Activated CD4-positive, alpha-beta T cell treated with anti-CD3 and anti-CD28 coated beads for 1 hour (primary cell): Measurements from ENCODE around the gene NOC4L.

ENCODE experiments used
- DNase-seq: peaks from one replicate; pipeline ENCODE4 v3.0.0-alpha.2; 2020

The NOC4L gene

DNA sequence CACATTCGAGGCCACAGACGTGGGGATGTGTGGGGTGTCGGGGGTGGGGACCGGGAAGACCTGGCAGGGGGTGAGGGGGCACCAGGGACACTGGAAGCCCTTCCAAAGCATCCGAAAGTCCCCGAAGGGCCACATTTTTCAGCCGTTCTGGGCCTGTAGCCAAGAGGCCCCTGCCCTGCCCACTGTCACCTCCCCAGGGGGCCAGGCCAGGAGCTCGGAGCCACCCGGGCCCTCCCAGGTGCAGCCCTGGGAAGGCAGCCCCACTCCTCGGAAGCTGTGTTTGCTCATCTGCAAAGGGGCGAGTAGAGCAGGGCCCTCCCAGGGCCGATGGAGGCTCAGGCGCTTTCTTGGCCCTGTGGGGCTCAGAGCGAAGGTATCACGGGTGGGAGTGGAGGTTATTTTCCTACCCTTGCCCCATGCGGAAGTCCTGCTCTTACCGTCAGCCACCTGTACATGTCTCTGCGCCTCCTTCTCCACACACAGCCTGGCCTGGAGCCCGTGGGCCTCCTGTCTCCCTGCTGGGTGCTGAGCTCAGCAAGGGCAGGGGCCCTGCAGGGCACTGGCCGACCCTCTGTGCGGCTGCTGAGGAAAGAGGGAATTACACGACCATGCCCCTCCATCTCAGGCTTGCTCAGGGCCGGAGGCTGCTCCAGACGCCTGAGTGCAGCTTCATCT is 27.2 kb downstream of the NOC4L start:
- DNase-seq: no peak

DNA sequence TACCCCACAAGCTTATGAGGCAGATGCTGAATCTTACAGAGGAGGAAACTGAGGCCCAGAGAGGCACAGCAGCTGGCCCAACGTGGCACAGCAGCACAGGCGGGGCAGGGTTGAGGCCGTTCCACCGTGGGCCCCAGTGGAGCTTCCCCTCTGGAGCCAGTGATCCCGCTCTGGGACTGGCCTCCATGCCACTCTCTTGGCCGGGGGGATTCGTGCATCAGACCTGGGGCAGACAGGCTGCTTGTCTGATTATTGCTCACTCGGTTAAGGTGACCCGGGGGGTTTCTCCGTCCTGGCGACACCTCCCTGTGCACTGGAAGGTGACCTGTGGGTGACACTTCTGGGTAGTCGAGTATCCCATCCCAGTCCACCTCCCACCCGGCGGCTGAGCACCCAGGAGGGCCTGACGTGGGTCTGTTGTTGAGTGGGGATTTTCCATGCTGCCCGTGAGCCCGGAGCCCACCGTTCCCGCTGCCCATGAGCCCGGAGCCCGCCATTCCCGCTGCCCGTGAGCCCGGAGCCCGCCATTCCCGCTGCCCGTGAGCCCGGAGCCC is 27.8 kb downstream of the NOC4L start:
- no peak for DNase-seq

DNA sequence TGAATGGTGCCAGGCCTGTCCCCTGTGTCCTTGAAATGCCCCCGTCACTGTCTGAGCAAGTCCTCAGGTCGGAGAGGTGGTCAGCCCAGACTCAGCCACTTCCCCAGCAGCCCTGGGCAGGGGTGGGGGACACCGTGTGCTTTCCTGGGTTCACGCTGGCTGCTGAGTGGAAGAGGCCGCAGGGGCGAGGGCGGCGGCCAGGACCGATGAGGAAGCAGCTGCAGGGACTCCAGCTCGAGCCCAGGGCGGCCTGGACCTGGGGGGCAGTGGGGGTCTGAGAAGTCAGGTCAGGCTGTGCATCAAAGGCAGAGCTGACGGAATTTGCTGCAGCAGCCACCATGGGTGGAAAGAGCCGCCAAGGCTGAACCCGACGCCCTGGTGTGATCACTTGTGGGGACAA is 28.4 kb downstream of the NOC4L start:
- DNase-seq: no peak

DNA sequence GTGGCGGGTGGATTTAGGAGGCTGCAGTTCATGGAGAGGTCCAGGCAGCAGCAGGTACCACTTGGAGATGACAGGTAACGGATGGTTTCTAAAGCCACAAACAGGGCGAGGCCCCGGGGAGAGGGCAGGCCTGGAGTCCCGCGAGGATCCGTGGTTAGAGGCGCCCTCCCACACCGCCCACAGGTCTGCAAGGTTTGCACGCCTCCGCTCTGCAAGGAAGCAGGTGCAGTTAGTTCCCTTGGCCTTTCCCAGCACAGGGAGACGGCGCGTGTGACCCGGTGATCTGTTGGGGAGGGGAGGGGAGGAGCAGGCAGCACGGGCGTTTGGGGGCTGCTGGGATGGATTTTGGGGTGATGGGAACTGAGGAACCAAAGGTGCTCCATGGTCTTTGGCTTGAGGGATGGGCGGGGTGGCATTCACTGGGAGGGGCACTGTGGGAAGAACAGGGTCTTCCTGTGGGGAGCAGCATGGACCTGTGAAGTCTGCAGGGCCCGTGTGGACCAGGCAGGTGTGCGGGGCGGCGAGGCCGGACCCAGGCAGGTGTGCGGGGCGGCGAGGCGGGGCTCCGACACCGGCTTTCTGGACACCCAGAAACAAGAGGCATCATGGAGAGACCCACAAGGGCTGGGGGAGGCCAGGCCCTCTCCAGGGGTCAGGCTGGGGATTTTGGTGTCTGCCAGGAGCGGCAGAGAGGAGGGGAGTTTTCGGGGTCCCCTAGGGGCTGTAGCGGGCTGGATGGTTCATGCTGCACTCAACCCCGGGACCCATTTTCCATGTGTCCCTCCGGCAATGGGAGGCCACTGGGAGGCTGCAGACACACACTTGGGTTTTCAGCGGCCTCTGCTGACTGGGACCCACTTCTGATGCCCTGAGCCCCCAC is 29.1 kb downstream of the NOC4L start:
- DNase-seq: no peak

DNA sequence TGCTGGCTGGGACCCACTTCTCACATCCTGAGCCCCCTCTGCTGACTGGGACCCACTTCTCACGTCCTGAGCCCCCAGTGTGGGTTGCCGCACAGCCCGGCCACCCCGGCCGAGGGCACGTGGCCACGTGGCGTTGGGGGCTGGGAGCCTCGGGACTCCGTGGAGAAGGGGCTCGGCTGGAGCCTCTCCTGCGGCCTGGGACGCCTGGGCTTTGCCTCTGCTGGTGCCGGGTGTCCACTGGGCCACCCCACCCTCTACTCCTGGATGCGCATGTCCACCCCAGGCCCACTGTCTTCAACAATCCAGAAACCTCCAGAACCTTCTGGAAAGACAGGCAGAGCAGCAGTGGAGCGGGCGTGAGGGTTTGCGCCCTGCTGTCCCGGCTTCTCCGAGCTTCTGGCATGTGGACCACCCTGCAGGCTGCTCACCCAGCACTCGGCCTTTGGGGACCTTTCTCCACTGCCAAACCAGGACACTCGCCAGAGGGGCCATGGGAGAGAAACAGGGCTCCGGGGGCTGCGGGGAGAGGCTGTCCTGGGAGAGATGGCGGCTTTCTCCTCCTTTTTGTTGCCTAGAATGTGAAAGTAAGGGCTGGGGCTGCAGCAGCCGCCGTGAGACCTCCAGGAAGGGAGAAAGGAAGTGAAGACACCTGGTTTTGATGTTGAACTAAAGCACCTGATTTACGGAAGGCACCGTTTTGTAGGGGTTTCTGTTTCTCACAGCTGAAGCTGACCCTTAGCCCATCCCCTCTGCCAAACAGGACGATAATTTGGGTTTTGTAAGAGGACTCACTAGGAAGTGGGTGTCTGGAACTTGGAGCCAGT is 30.0 kb downstream of the NOC4L start:
- no peak for DNase-seq

DNA sequence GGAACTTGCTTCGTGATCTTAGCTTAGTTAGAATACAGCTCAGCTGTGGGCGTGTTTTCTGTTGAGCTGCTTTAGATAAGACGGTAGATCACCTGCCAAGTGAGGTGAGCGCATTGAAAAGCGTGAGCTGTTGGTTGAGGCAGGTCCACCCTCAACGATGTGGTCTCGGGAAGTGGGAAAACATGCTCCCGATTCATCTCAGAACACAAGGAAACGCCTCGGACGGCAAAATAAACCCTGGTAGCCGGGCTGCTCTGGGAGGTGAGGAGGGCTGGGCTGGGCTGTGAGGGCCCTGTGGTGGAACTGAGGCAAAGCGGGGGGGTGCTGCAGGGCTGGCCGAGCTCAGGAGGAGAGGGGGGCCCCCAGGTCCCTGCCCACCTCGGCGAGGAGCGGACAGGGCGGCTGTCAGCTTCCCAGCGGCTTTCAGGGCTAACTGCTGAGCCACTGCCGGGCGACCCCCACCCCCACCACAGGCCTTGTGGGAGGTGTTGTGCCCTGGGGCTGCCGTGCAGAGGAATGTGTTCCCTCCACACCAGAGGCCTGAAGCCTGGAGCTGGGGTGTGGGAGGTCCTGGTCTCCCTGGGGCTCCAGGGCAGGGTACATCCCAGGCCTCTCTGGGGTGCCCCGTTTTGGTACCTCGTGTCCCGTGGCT is 30.7 kb downstream of the NOC4L start:
- no peak for DNase-seq

DNA sequence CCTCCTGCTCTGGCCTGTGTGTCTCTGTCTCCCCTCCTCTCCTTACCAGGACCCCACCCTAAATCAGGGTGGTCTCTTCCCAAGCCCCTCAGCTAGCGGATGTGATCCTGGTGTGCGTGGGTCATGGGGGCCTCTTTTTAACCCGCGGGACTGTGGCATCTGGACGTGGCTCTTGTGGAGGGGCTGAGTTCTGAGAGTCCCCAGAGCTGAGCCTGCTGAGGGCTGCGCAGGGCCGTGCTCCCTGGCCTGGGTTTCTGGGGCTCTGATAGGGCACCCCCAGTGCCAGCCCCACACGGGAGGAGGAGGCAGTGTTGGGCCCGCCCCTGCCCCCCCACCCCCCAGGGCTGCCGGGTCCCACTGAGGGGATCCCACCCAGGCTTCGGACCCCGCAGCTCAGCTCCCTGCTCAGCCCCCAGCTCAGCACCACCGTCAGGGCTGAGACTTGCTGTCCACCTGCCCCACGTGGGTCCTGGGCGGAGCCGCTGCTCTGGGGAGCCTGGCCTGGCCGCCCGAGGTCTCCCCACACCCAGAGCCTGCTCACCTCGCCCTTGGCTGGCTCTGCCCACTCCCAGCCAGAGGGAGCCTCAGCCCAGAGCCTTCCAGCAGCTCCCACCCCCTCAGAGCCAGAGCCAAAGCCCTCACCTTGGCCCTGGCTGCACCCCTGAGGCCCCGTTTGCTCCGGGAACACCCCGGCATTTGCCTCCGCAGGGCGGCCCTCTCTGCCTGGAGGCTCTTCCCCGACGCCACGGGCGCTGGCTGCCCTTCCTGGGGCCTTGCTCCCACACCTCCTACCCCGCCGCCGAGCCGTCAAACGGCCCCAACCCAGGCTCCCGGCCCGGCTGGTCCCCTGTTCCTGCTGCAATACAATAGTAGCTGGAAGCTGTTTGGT is 31.5 kb downstream of the NOC4L start:
- DNase-seq: no peak

DNA sequence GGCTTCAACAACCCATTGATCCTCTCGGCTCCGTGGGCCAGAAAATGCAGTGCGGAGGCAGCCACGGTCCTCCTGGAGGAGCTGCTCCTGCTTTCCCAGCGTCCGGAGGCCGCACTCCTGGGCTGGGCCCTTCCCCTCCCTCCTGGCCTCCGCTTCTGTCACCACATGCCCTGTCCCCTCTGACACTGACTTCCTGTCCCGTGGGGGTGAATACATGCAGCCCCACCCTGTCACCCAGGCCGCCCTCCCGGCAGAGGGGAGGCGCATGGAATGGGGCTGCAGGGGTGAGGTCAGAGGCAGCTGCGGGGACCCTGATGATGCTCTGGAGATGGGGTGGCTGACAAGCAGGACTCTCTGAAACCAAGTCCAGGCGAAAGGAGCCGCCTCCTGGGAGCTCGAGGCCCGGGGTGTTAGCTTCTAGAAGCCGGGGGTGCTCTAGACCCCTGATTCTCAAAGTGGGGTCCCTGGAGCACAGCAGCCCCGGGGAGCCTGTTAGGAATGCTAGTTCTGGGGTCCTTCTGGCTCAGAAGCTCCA is 32.2 kb downstream of the NOC4L start:
- no peak for DNase-seq

DNA sequence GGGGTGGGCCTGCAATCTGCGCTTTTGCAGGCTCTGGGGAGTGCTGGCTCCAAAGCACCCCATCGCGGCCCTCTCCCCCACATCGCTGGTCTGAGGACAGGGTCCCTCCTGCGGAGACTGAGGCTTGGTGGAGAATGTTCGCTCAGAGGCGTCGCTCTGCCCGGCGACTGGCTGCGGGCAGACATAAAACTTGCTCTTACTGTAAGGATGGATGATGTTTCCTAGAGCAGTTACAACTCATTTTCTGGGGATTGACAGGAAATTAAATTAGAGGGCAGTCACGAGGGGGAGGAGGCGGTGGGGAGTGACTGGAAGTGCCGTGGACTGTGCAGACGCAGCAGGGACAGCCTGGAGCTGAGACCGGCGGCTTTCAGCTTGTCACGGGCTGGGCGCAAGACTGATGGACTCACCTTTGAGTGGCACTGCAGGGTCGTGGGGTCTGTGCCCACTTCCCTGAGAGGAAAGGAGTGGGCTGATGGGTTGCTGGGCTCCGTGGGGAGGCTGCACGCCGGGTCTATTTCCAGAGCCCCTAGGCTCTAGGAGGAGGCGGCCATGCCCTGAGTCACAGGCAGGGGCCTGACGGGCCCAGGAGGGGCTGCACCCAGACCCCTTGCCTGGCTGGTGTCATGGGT is 32.8 kb downstream of the NOC4L start:
- no peak for DNase-seq

DNA sequence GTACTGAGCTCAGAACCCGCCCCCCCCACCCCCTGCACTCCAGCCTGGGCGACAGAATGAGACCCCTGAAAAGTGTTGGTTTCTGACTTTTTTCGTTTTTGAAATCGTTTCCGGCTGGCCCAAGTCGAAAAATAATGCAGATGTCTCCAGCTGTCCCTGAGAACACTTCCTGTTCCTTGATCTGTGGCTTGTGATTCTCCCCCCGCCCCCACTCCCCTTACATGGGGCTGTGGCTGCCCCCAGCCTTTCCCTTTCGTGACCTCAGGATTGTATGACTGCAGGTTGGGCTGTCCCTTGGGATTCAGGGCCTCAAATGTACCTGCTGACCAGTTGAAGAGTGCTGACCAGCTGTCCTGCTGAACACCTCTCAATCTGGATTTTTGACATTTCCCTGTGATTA is 34.1 kb downstream of the NOC4L start:
- no peak for DNase-seq

DNA sequence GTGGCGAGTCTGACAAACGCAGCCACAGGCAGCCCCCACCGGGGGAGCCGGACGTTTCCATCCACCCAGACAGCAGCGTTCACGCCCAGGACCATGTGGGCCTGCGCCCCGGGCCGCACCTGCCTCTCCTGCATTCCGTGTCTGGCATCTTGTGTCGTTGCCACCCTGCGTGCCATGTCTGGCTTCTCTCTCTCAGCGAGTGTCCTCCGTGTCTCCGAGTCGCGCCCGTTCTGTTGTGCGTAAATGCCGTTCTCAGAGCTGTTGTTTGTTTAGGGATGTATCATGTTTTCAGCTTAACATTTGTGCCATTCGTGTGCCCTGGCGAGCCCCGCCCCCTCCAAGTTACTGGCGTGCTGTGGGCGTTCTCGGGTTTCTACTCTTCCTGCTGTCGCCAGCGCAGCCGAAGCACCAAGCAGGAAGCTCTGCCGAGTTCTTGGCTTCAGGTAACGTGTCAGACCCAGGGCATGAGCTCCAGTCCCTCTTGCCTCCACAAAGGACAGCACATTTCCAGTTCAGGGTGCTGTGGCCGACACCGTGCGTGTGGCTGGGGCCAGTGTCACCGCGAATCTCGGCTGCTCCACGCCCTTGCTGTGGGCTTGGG is 34.6 kb downstream of the NOC4L start:
- no peak for DNase-seq

DNA sequence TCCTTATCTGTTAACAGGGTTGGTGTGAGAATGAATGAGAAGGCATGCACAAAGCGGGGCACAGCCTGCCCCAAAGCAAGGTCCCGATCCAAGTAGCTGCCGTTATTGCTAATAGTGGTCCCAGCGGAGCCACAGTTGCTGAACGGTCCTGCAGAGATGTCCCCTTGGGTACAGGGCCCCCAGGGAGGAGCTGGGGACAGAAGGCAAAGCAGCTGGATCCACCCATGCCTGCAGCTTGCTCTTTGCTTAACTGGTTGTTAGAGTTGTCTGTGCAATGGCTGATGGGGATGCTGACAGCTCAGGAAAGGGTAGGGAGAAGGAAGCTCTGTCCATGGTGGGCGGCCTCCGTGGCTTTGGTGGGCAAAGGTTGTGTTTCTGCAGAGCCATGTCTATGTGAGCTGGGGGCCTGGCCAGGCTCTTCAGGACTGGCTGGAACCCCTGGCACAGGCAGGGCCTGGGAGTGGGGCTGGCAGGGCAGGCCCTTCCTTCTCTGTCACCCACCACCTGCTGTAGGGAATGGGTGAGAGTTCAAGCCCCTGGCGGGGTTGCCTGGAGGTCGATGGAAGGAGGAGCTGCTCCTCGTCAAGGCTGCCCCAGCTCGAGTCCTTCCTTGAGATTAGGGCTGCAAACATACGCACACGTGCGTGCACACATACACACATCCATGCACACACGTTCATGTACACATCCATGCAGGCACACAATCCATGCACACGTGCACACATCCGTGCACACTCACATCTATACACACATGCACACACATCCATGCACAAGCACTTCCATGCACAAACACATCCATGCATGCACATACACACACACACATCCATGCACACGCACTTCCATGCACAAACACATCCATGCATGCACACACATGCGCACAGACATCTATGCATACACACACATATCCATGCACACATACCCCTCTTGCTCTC is 35.4 kb downstream of the NOC4L start:
- DNase-seq: no peak

DNA sequence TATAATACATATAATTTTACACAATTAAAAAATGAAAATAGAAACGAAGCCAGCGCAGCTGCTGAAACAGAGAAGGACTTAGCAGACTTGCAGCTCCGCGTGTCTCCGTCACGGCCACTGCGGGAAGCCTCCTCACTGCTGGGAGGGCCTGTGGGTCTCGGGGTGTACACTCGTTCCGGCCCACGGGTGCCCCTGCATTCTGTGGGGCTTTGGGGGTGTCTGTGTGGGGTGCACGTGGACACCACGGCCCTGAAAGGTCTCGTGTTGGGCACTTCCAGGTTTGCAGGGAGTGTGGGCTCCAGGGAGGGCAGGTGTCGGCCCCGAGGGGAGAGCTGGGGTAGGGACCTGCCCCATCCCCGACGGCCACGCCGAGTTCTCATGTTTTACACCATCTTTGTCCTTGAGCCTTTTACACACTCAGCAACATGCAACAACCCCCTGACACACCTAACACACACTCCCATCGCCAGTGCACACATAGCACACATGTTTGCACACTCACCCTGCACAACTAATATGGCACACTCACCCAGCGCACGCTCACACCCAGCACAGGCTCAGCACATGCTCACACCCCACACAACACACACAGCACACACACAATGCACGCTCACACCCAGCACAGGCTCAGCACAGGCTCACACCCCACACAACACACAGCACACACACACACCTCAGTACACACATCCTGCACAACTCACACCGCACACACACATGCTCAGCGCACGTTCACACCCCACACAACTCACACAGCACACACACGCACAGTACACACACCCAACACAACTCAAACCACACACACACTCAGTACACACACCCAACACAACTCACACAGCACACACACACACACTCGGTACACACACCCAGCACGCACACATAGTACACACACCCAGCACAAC is 36.6 kb downstream of the NOC4L start:
- DNase-seq: no peak

DNA sequence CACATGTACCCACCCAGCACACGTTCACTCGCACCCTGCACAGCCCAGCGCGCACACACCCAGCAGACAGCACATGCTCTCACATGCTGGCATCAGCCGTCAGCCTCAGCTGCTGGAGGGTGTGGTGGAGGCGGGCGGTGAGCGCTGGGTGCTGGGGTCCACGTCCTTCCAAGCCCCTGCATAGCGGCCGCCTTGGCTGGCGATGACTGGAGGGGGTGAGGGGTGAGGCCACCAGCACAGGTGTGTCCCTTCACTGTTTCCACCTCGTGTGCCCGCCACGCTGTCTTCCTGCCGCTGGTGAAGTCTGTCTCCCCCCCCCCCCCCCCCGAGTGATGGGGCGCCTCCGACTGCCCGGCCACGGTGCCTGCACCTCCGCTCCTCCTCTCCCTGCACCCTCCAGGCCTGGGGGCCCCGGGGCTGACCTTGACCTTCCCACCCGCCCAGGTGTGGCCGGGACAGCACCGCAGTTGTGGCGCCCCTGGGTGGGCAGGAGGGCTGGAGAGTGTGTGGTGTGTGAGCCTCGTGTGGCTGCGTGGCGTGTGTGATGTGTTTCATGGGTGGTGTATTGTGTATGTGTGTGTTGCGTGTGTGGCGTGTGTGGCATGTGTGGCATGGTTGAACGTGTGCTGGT is 37.4 kb downstream of the NOC4L start:
- no peak for DNase-seq

DNA sequence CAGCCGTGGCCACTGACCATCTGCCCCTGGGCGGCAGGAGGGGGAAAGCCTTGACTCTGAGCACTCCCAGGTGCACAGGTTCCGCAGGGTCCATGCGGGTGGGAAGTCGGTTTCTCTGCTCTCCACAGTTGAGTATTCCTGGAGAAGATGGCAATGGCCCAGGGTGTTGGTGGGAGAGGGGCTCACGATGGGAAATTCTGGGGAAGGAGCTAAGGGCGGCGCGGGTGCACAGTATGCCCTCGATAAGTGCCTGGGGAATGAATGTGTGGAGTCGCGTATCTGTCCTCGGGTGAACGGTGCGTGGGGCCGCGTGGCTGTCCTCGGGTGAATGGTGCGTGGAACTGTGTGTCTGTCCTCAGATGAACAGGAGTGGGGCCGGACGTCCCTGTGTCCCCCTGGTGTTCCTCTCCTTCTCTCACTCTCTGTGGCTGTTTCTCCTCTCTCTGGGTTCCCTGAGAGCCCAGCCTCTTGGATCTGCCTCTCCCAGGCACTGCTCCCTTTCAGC is 38.0 kb downstream of the NOC4L start:
- DNase-seq: no peak

DNA sequence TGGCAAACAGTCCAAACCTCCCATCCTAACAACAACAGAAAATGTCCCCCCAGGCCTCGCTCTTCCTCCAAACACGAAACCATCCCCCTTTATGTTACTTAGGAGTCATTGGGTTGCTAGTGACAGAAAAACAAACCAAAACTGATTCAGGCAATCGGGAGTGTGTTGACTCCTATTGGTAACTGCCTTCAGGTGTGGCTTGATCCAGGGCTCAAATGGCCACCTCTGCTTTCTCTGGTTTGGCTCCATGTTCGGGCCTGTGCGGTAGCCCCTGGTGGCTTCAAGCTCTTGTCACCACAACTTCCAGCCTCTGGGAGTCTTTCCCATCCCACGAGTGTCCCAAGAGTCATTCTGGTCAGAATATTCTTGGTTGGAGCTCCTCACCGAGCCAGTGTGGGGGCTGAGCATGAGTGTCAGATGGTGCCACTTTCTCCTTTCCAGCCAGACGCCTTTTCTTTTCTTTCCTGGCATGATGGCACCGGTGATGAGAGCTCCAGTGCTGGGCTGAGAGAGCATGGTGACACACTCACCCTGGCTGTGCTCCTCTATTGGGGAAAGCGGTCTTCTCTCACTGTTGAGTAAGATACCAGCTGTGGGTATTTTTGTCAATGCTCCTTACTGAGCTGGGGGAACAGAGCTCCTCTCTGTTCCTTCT is 38.6 kb downstream of the NOC4L start:
- DNase-seq: no peak

DNA sequence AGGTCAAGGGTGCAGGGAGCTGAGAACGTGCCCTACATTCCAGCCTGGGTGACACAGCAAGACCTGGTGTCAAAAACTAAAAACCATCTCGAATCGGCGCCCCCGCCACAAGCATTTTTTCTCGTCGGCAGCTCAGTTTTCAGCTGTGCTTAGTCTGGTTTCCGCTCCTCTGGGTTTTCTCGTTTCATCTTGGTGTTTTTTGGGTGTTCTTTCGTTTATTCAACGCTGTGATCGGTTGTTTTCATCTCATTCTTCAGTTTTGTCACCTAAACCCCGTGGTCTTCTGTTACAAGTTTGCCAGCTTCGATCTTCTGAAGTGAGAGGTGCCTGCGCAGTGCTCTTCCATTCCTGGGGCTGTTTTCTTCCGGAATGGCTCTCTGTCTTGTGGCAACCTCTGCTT is 41.4 kb downstream of the NOC4L start:
- DNase-seq: no peak
